Left ventricle myocardium inferior (tissue), 1 donor: ENCODE data around the gene SPINT1. TPM values are rescaled to one million over a fixed set of nuclear protein-coding genes. Genes with fewer than 3 reads are reported as not detected.

Experiments used
- DNase-seq: peaks from one replicate; pipeline ENCODE4 v3.0.0-alpha.2; 2020
- H3K27ac ChIP-seq: fragments of 200-600 bp; replicated peaks from 2 replicates; pipeline ENCODE4 v1.8.0; 2021
- H3K27me3 ChIP-seq: fragments of 200-600 bp; 2 replicates; pipeline ENCODE4 v1.8.0; 2021; ENCODE audit warnings: low read depth
- H3K36me3 ChIP-seq: fragments of 200-600 bp; 2 replicates; pipeline ENCODE4 v1.8.0; 2021
- H3K4me1 ChIP-seq: fragments of 200-600 bp; 2 replicates; pipeline ENCODE4 v1.8.0; 2021
- H3K4me3 ChIP-seq: fragments of 200-600 bp; 2 replicates; pipeline ENCODE4 v1.8.0; 2021; ENCODE audit warnings: mild to moderate bottlenecking, moderate library complexity
- H3K9me3 ChIP-seq: fragments of 200-600 bp; replicated peaks from 2 replicates; pipeline ENCODE4 v1.8.0; 2021
- intact Hi-C: fragments of 100-400 bp; cut with micrococcal nuclease; formaldehyde crosslinking; loops from one replicate; pipeline ENCODE4 v1.11.0; 2022
- total RNA-seq: library from RNA; stranded (reverse); fragmentation: NEBNext Ultra II Directional; extraction: Animal tissue kit (Norgen Biotek cat#: 25700); gene quantifications from one replicate; pipeline ENCODE4 v1.2.1, GENCODE V29; 2021
- TF ChIP-seq, protein P1 (sequence below): fragments of 200-600 bp; IDR thresholded peaks from 2 replicates; pipeline ENCODE4 v1.8.0; 2021; ENCODE audit warnings: antibody characterized with exemption, mild to moderate bottlenecking, borderline replicate concordance
- donor health status: DM: no; HTN: yes; CAD: no; lungs with severe emphysema.

SPINT1 gene
- total RNA-seq, 1 donor from 2014 or later = 0.55 TPM

DNA sequence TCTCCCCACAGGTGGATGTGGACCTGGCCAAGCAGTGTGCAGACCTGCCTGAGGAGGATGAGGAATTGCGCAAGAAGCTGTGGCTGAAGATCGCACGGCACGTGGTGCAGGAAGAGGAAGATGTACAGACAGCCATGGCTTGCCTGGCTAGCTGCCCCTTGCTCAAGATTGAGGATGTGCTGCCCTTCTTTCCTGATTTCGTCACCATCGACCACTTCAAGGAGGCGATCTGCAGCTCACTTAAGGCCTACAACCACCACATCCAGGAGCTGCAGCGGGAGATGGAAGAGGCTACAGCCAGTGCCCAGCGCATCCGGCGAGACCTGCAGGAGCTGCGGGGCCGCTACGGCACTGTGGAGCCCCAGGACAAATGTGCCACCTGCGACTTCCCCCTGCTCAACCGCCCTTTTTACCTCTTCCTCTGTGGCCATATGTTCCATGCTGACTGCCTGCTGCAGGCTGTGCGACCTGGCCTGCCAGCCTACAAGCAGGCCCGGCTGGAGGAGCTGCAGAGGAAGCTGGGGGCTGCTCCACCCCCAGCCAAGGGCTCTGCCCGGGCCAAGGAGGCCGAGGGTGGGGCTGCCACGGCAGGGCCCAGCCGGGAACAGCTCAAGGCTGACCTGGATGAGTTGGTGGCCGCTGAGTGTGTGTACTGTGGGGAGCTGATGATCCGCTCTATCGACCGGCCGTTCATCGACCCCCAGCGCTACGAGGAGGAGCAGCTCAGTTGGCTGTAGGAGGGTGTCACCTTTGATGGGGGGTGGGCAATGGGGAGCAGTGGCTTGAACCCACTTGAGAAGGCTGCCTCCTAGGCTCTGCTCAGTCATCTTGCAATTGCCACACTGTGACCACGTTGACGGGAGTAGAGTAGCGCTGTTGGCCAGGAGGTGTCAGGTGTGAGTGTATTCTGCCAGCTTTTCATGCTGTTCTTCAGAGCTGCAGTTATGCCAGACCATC is 59.0 kb downstream of the SPINT1 start:
- Histone ChIP-seq H3K4me3 (no peak overlapping the region), H3K27ac (no peak overlapping the region), H3K9me3 (no peaks in the 10 kb centered on the region), H3K4me1 (peaks cover 66% of the 10 kb centered on the region), H3K36me3 (peaks cover 55% of the 10 kb centered on the region), H3K27me3 (no peaks in the 10 kb centered on the region)
- intact Hi-C loops = no loop called here
- TF ChIP-seq, protein P1, sequence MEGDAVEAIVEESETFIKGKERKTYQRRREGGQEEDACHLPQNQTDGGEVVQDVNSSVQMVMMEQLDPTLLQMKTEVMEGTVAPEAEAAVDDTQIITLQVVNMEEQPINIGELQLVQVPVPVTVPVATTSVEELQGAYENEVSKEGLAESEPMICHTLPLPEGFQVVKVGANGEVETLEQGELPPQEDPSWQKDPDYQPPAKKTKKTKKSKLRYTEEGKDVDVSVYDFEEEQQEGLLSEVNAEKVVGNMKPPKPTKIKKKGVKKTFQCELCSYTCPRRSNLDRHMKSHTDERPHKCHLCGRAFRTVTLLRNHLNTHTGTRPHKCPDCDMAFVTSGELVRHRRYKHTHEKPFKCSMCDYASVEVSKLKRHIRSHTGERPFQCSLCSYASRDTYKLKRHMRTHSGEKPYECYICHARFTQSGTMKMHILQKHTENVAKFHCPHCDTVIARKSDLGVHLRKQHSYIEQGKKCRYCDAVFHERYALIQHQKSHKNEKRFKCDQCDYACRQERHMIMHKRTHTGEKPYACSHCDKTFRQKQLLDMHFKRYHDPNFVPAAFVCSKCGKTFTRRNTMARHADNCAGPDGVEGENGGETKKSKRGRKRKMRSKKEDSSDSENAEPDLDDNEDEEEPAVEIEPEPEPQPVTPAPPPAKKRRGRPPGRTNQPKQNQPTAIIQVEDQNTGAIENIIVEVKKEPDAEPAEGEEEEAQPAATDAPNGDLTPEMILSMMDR = no peak
- peak; percentile 48 for DNase-seq

DNA sequence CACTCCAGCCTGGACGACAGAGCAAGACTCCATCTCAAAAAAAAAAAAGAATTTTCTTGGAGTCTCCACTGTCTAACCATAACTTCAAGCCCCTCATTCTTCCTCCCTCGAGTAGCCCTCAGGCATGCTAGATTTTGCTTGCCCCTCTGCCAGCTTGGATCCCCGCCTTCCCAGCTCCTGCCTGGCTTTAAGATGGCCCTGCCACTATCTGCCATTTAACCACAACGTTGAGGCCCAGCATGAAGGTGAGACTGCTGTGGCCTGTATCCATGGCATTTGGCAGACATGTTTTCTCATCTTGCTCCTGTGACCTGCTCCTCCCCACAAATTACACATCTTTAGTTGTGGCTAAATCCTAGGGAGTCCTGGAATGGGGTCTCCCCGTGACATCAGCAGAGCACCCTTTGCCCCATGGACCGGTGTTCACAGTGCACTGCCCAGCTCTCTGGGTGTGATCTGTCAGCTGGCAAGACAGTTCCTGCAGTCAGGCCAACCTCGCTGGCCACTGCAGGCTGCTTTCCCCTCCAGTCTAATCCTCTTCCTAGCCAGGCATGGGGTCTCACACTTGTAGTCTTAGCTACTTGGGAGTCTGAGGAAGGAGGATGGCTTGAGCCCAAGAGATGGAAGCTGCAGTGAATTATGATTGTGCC is 60.8 kb downstream of the SPINT1 start:
- no peaks in the 10 kb centered on the region for H3K27me3 ChIP-seq
- no peak for DNase-seq
- intact Hi-C loops = loop anchor here (5.0 kb wide), 2 partner anchors 38 to 113 kb away; no protein-coding TSS in a partner anchor
- peaks cover 38% of the 10 kb centered on the region for H3K36me3 ChIP-seq
- TF ChIP-seq, protein P1 = no peak
- peaks cover 75% of the 10 kb centered on the region for H3K4me1 ChIP-seq
- H3K27ac ChIP-seq = peak overlapping the region; percentile 98
- H3K9me3 ChIP-seq = no peaks in the 10 kb centered on the region
- H3K4me3 ChIP-seq = no peak overlapping the region

DNA sequence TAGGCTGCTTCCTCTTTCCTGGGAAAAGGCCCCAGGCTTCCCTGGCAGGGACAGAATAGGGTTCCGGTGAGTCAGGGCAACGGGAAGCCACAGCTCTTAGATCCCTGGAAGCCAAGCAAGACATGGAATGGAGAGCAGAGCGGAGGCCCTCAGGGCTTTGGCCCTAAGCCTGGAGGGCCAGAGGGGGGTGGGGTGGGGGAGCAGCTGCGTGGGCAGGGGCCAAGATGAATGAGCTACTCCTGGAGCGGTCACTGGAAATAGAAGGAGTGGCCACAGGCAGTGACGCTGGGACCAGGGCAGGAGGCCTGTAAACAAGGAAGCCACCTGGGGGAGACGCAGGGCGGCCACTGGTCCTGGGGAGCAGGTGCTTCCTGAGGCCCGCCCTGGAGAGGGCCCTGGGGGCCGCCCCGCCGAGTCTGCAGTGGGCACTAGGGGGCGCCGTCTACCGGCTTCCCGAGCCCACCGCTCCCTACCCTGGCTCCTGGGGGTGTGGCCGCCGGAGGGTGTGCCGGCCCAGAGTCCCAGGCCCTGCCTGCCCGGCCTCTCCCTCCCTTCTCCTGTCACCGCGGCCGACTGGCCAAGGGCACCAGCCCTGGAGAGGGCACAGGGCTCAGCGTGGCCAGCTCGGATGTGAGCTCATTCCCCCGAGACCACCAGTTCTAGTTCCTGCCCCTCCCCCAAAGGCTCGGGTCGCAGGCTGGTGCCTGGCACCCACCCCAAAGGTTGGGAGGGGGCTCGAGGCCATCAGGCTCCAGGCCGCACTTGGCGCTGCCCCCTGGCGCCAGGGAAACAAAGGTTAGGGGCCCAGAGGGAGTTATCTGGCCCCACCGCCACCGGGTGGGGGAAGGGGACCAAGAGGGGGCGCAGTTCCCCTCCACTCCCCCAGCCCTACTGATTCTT is 62.5 kb downstream of the SPINT1 start:
- H3K27ac ChIP-seq = peak overlapping the region; percentile 98
- DNase-seq = peak; percentile 87
- TF ChIP-seq, protein P1 = peak; percentile 90
- H3K4me1 ChIP-seq = peaks cover 75% of the 10 kb centered on the region
- peaks cover 21% of the 10 kb centered on the region for H3K36me3 ChIP-seq
- H3K4me3 ChIP-seq = peak overlapping the region; percentile 67
- no peaks in the 10 kb centered on the region for H3K9me3 ChIP-seq
- intact Hi-C loops = loop anchor here (5.0 kb wide), 2 partner anchors 36 to 111 kb away; no protein-coding TSS in a partner anchor
- no peaks in the 10 kb centered on the region for H3K27me3 ChIP-seq

DNA sequence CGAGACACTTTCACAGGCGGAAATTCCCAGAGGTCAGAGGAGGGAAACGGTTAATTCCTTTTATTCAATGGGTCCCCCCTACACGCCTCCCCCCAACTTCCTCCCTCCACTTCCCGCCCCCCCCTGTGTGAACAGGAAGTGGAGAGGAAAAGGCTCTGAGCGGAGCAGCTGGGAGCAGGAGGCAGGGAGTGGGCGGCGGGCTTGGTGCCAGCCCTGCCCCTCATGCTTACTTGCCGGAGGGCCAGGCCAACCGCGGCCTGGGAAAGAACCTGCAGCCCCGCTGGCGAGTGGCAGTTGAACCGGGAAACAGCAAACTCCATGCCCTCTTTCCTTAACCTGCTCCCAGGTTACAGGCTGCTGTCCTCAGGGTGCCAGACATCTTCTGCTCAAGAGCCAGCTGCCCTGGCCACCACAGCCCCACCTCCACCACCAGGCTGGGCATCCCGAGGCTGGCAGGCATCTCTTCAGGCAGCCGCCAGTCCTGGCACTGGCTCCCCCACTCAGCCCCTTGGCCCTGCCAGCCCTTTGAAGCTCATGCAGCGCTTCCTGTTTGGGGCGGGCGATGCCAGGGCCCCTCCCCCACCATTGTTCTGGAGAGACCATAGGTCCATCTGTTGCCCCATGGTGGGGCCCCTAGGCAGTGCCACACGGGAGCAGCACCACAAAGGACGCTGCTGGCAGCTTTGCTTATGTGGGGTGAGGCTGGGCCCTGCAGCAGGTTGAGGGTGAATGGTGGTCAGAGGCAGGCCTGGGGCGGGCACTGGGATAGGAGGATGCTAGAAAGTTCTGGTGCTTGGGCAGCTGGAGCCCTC is 63.3 kb downstream of the SPINT1 start:
- Histone ChIP-seq H3K27ac (peak overlapping the region; percentile 98), H3K4me1 (peaks cover 70% of the 10 kb centered on the region), H3K4me3 (peak overlapping the region; percentile 67), H3K9me3 (no peaks in the 10 kb centered on the region), H3K36me3 (peaks cover 16% of the 10 kb centered on the region), H3K27me3 (no peaks in the 10 kb centered on the region)
- TF ChIP-seq, protein P1 = no peak
- peak; percentile 64 for DNase-seq
- intact Hi-C loops = loop anchor here (5.0 kb wide), 2 partner anchors 35 to 110 kb away; no protein-coding TSS in a partner anchor

Other genes starting within 250 kb of the SPINT1 start
- 0.96 TPM for gene KNL1, start 249.8 kb upstream of the SPINT1 start, total RNA-seq
- gene RAD51, start 148.9 kb upstream of the SPINT1 start, total RNA-seq = 0.88 TPM
- 20.3 TPM for gene RMDN3, start 88.8 kb upstream of the SPINT1 start, total RNA-seq
- 7.1 TPM for gene GCHFR, start 80.0 kb upstream of the SPINT1 start, total RNA-seq
- gene C15orf62, start 74.1 kb upstream of the SPINT1 start, total RNA-seq = 0.30 TPM
- gene ZFYVE19, start 37.0 kb upstream of the SPINT1 start, total RNA-seq = 24.7 TPM
- 16.0 TPM for gene DNAJC17, start 36.6 kb upstream of the SPINT1 start, total RNA-seq
- gene PPP1R14D, start 15.3 kb upstream of the SPINT1 start, total RNA-seq = not detected
- gene RHOV, start 30.2 kb downstream of the SPINT1 start, total RNA-seq = not detected
- gene VPS18, start 50.4 kb downstream of the SPINT1 start, total RNA-seq = 21.3 TPM
- gene DLL4, start 85.3 kb downstream of the SPINT1 start, total RNA-seq = 11.1 TPM
- gene CHAC1, start 109.4 kb downstream of the SPINT1 start, total RNA-seq = 1.3 TPM